Heart left ventricle (tissue), 13 donors: ENCODE data around the gene ZNF367.

Experiments used
- POLR2A ChIP-seq, 2 donors: fragments of 450-650 bp; IDR thresholded peaks; one replicate each; pipeline ENCODE4 v1.6.1; 2017; ENCODE audit warnings: antibody characterized with exemption in 2 of 2, mild to moderate bottlenecking in 2 of 2, moderate library complexity in 2 of 2
- TF ChIP-seq, protein P1 (sequence below), 12 donors: fragments of 200-600 bp; sonication (generic) in 4 of 12; IDR thresholded peaks; one replicate each; pipeline versions ENCODE4 v1.5.0 to v1.8.0; 2018 to 2022; ENCODE audit warnings: antibody characterized with exemption in 12 of 12, mild to moderate bottlenecking in 5 of 12
- donor health status: ischemic (EF 13 %, LVEDD 7.1; RV severe dilation, severe dysfunction).
- donor health status: DM: no; HTN: yes; CAD: no.
- donor health status: DM: no; HTN: no; CAD: no.
- donor health status: ischemic (EF 25% LVEDD 6.9; RV normal size, moderate dysfunction).
- donor health status: ischemic (EF 25% LVEDD 5.7; RV mildly dilated, moderate dysfunction).
- donor health status: ischemic (EF 35%, LVEDD 5.7; RV mildly dilated, moderate dysfunction).
- donor health status: nonischemic (EF 11% LVEDD 7.7; RV severe dilation, severe dysfunction).
- donor health status: DM: yes; HTN: yes; CAD: no.
- donor health status: PGD.
- donor health status: ischemic (EF 29% LVEDD 5.4; RV normal size, mild dysfunction).
- donor health status: nonischemic (EF 23%, LVEDD 6.1; RV moderate dilation, normal function).

DNA sequence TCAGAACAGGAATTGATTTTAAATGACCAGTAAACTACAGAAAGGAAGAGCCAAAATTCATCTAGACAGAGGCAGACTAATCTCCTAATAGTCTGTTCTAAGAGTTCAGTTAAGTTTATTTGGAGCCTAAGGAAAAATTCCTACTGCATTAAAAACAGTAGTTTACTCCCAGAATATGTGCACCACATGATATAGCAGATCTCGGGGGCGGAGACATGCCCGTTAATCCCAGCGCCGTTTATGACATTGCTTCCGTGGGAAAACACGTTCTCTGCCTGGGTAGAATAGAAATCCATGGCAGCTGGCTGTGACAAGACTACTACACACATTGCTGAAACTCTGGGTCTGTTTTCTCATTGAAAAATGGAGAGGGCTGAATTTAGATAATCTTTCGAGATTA is 43.2 kb upstream of the ZNF367 start:
- TF ChIP-seq, protein P1, sequence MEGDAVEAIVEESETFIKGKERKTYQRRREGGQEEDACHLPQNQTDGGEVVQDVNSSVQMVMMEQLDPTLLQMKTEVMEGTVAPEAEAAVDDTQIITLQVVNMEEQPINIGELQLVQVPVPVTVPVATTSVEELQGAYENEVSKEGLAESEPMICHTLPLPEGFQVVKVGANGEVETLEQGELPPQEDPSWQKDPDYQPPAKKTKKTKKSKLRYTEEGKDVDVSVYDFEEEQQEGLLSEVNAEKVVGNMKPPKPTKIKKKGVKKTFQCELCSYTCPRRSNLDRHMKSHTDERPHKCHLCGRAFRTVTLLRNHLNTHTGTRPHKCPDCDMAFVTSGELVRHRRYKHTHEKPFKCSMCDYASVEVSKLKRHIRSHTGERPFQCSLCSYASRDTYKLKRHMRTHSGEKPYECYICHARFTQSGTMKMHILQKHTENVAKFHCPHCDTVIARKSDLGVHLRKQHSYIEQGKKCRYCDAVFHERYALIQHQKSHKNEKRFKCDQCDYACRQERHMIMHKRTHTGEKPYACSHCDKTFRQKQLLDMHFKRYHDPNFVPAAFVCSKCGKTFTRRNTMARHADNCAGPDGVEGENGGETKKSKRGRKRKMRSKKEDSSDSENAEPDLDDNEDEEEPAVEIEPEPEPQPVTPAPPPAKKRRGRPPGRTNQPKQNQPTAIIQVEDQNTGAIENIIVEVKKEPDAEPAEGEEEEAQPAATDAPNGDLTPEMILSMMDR (IDR thresholded peaks at IDR 0.05), result no peak
- no peak for TF ChIP-seq POLR2A (IDR thresholded peaks at IDR 0.05)
